Epithelial cell of proximal tubule (primary cell): ENCODE data around the gene LAMB4. TPM values are rescaled to one million over a fixed set of nuclear protein-coding genes. Genes with fewer than 3 reads are reported as not detected.
A peak's percentile ranks its signal among the peaks of the same experiment; 100 is the strongest.

ENCODE experiments used
- DNase-seq: peaks from one replicate; pipeline ENCODE4 v3.0.0-alpha.2; 2011; ENCODE audit warnings: low read depth
- H3K4me3 ChIP-seq: 2 replicates; pipeline ENCODE4 v1.5.1; 2011; ENCODE audit warnings: low read depth, mild to moderate bottlenecking, low read length
- total RNA-seq: library from RNA; depleted of rRNA; stranded (reverse); fragments of >200 nt; gene quantifications from 2 replicates; pipeline ENCODE4 v1.2.3, GENCODE V29; 2015
- TF ChIP-seq, protein P1 (sequence below): conservative IDR thresholded peaks from 2 replicates; pipeline ENCODE4 v1.5.1; 2012; ENCODE audit warnings: low read depth, mild to moderate bottlenecking, low read length

Gene LAMB4
- total RNA-seq, 1 donor from 2014 or later, result 0.46 TPM

DNA sequence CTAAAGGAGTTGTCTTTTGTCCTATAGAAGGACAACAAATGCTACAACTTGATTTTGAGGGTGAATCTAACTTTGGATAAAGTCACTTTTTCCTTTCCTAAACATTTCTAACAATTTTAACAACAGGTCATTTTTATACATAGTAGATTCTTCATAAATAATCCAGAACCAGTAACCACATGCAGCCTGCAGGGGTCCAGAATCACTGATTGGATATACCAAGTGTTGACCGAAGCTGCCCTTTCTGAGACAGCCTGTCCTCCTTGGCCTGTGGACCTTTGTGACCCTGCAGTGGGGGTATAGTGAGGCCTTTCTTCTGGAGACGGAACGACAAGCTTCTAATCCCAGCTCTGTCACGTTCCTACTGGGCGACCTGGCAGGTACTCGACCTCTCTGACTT lies 34.8 kb upstream of the LAMB4 start:
- TF ChIP-seq, protein P1, sequence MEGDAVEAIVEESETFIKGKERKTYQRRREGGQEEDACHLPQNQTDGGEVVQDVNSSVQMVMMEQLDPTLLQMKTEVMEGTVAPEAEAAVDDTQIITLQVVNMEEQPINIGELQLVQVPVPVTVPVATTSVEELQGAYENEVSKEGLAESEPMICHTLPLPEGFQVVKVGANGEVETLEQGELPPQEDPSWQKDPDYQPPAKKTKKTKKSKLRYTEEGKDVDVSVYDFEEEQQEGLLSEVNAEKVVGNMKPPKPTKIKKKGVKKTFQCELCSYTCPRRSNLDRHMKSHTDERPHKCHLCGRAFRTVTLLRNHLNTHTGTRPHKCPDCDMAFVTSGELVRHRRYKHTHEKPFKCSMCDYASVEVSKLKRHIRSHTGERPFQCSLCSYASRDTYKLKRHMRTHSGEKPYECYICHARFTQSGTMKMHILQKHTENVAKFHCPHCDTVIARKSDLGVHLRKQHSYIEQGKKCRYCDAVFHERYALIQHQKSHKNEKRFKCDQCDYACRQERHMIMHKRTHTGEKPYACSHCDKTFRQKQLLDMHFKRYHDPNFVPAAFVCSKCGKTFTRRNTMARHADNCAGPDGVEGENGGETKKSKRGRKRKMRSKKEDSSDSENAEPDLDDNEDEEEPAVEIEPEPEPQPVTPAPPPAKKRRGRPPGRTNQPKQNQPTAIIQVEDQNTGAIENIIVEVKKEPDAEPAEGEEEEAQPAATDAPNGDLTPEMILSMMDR, result peak; percentile 5
- DNase-seq, result no peak
- no peak overlapping the region for H3K4me3 ChIP-seq

DNA sequence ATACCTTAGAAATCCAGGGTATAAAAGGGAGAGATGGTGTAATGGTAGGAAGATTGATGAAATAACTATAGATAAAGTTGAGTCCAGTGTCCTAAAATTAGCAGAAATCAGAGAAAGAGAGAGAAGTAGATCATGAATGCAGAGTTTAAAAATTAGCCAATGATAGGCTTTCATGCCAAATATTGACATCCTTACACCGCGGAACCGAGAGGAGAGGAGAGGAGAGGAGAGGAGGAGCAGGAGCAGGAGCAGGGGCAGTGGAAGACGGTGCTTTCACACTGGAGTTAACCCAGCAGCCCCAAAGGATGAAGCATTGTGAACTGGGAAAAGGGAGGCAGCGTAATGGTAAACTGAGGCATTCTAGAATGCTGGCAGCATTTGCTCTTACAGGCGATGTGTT lies 34.2 kb upstream of the LAMB4 start:
- no peak for DNase-seq
- TF ChIP-seq, protein P1, result no peak
- no peak overlapping the region for H3K4me3 ChIP-seq

DNA sequence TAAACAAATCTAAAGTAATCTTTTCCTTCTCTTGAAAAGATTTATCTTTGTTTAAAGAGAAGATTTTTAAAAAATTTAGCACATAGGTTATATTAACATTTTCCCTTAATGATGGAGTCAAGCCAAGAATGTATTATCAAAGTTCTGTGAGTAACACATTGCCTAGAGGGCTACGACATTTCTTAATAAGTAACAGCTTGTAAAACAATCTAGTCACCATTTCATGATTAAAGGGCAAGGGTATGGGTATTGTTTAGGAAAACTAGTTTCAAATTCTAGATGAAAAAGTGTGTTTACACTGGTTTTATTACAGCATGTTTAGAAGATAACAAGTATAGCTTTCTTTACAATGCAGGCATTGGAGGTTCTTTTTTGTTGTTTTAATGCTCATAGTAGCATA lies 28.6 kb upstream of the LAMB4 start:
- no peak for DNase-seq

DNA sequence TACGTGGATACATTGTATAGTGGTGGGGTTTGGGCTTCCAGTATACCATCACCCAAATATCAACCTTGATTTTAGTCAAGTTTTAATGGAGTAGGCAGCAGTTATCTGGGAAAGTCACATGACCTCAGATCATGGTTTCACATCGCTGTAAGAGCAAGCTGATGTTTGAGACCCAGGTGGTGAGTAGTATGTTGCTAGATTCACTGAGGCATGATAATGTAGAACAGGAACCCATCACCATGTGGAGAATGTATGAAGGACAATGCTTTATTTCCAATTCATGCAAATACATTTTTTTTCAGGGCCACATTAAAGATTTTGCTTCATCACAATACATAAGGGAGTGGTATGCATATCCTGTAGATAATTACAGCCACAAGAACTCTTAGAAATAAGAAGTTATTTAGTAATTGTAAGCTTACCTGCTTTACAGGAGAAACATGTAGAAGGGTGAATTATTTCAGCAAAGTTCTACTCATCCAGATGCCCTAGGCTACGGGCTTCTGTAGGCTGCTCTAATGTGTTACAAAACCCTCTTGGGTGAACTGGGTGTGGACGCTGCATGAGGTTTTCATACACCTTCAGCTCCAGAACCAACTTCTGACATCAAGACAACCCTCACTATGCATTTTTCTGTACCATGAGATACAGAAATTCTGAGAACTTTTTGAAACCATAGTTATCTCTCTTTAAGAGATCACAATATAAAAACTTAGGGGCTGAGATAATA lies 27.6 kb upstream of the LAMB4 start:
- no peak for DNase-seq
- H3K4me3 ChIP-seq, result no peak overlapping the region
- TF ChIP-seq, protein P1, result no peak

More for the DNA sequence above, 28.6 kb upstream of the LAMB4 start:
- no peak overlapping the region for H3K4me3 ChIP-seq
- TF ChIP-seq, protein P1, result no peak

DNA sequence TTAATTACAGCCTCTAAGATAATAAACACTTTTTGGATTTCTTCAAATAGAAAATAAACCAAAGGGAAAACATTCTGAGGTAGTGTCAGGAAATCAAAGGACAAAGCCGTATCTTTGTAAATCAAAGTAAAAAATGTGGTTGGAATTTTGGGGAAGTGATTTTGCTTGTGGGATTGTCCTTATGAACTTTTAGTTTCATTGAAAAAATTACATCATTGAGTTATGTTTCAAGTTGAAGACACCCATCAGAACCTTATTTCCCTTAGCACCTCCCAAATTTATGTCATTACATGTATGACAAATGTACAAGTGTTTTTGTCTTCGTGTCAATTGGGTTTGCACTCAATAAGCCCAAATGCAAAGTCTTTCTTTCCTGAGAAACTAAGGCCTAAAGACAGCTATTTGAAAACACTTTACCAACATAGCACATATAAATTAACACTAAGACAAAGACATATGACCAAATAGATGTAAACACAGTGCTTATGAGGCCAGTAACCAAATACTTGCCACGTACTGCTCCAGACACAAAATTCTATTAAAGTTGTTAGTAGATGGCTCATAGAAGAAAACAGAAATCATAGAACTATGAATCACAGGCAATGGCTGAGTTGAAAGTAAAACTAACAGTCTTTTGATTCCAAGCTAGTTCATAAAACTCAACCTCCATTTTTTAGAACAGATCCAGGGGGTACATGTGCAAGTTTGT lies 26.9 kb upstream of the LAMB4 start:
- no peak overlapping the region for H3K4me3 ChIP-seq
- TF ChIP-seq, protein P1, result no peak
- no peak for DNase-seq

DNA sequence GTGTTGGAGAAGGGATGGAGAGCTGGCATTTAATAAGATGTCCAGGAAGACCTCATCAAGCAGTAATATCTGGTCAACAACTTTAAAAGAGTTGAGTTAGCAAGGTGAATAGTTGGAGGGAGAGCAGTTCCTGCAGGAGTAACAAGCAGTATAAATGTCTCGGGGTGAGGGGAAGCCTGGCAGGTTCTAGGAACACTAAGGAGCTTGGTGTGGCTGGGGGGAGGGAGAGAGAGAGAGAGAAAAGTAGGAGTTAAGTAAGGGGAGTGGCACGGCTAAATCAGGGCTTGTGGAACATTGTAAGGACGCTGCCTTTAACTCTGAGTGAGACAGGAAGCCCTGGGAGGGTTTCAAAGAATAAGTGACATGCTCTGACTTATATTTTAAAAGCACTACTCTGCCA lies 22.0 kb upstream of the LAMB4 start:
- H3K4me3 ChIP-seq, result no peak overlapping the region
- TF ChIP-seq, protein P1, result no peak
- no peak for DNase-seq
